ENCODE measurements around the gene NCOR2.

Gene NCOR2

DNA sequence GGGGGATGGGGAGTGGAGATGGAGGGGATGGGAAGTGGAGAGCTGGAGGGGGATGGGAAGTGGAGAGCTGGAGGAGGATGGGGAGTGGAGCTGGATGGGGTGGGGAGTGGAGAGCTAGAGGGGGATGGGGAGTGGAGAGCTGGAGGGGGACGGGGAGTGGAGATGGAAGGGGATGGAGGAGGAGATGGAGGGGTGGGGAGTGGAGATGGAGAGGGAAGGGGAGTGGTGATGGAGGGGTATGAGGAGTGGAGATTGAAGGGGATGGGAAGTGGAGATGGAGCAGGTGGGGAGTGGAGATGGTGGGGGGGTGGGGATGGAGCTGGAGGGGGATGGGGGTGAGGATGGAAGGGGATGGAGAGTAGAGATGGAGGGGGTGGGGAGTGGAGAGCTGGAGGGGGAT is 26.1 kb downstream of the NCOR2 start:
- no peak for DNase-seq

DNA sequence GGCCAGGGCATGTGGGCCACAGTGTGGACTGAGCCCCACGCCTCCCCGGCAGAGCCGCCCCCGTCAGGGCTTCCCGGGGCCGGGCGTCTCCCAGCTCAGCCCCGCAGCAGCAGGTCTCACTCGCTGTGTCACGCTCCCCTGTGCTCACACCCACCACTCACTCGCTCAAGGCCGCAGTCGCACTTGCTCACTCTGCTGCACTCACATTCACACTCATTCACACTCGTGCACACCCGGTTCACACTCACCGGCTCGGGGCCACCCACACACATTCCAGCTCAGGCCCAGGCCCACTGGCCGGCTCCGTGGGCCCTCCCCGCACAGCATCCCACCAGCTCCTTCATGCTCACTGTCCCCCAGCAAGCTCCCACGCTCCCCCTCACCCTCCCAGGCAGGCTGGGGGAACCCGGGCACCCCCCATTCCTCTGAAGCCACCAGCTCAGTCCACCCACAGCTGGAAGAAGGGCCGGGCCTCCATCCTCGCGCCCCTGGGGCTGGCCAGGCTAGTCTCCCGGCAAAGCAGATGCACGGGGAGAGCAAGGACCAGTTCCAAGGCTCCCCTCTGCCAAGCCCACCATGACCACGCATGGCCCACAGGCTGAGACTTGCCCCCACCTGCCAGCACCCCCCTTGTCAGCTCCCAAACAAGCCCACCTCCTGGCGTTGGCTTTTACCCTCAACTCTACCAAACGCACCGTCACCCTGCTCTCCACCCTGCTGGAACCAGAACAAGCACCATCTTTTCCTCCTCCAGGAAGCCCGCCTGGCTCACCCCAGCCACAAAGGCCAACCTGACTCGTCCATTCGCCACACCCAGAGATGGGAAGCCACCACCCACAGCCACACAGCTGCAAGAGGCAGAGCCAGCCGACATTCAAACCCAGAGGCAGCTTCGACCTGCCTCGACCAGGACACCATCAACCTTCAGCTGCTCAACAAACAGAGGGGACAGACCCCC is 28.0 kb downstream of the NCOR2 start:
- DNase-seq = no peak

DNA sequence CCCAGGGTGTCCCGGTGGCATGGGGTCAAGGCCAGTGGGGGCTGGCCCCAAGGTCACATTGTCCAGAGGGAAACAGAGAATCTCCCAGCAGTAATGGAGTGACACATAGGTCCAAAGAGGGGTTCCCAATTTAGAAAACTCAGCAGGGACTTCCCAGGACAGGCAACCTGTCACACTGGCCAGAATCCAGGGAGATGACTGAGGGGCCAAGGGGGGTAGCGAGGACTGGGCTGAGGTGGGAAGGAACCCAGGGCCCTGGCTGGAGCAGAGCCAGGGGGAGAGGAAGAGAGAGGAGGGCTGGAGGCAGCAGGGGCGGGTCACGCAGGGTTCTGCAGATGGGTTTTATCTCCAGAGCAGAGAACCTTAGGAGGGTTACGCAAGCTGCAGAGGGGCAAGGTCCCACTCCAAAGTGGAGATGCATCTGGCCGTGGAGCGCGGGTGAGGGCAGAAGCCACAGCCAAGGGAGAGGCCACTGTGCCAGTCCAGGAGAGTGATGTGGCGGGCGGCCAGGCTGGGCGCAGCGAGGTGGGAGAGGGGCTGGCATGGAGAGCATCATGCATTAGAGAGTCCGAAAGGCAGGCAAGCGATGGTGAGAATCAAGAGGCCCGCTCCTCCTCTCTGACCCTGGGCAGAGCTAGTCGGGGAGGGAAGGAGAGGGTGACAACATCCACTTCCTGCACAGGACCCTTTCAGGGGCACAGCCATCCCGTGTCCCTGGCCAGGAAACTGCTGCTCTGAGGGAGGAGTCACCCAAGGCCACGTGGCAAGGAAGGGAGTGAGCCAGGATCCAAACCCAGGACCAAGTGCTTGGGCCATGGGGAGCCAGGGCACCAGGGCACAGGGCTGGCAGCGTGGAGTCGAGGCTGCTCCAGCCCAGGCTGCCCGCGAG is 29.0 kb downstream of the NCOR2 start:
- DNase-seq = no peak

DNA sequence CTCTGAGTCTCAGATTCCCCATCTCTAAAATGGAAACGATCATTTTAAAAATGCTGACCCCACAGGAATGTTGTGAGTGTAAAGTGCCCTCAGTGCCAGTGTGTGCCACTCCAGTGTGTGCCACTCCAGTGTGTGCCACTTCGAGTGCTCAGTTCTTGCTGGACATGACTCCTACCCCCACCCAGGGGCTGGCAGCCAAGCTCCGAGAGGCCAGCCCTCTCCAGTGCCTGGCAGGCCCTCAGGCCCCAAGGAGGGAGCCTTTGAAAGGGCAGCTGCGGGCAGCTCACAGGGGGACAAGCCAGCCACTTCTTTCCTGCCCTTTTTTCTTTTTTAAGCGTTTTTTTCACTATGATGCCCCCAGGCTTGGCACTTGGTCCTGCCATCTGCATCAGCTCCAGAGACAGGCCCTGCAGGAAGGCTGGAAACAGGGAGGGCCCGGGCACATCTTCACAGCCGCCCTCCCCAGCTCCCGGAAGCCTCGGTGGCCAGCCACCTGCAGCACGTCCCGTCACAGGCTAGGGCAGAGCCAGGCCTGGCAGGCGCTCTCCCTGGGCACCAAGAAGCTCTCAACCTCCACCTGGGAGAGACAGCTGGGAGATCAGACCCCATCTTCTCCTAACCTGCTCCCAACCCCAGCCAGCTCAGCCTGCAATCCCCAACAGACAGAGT is 29.8 kb downstream of the NCOR2 start:
- DNase-seq = no peak

DNA sequence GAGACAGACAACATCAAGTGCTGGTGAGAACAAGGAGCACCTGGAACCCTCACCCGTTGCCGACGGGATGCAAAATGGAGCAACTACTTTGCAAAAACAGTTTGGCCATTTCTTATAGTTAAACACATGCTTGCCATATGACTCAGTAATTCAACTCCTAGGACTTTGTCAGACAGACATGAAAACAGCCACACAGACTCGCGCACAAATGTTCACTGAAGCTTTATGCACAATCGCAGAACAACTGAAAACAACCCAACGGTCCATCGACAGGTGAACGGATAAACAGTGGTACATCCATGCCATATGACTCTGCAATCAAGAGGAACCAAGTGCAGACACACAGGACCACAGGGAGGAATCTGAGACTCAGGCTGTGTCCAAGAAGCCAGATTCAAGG is 30.8 kb downstream of the NCOR2 start:
- DNase-seq = no peak

DNA sequence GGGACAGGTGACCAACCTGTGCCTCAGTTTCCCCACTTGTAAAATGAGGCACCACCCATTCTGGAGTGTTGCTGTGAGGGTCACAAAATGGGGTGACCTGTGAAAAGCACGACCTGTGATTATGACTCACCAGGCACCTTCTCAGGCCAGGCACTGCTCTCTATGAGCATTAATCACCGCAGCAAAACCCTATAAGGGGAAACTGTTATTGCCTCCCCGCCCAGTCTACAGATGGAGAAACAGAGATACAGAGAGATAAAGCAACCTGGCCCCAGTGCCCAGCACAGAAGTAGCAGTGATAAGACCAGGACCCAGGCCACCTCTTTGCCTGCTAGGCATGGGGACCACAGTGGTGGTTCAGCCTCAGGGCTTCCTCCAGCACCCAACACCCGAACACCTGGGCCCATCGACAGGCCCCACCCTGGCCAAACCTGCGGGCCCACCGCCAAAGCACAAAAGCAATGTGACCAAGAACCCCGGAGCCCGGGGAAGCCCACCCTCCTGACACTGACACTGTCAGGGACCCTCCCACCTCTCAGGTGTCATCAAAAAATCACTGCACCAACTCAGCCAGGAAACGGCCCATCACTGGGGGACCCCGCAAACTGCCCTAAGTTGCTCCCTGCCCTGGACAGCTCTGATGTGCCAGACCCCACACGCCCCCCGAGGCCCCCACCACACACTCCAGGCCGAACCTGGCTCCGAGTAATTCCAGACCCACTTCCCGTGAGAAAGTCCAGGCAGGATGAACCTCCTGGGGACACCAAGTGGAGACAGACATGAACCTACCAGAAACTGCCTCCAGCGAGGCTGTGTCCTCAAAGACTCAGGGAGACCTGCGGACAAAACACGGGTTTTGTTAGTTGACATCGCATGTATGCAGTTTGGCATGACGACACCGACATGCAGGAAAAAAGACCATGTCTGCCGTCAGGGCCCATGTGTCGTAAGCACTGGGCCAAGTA is 32.4 kb downstream of the NCOR2 start:
- DNase-seq = no peak

DNA sequence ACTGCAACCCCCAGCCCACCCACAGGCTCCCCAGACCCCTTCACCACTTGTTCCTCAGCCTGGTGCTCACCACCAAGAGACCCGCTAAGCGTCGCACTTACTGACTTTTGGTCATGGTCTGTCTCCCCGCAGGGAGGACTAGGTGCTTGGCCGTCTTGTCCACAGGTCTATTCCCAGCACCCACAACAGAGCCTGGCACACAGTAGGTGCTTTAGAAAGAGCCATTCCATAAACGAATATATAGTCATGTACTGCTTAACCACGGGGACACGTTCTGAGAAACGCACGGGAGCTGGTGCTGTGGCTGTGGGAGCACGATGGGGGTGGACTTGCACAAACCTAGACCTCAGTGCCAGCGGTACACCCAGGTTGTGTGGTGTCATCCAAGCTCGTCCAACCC is 34.0 kb downstream of the NCOR2 start:
- no peak for DNase-seq

DNA sequence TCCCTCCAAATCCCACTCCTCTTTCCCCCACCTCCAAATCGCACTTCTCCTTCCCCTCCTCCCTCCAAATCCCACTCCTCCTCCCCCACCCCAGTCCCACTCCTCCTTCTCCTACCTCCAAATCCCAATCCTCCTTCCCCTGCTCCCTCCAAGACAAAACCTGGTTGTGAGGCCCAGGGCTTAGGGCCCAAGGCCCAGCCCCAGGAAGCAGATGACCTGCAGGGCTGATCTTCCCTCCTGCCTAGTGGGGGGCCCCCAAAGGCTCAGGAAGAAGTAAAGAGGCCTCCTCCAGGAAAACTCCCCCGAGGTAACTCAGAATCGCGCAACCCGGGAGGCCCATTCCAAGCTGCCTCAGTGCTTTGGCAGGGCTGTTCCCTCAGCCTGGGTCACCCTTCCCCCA is 34.4 kb downstream of the NCOR2 start:
- no peak for DNase-seq

DNA sequence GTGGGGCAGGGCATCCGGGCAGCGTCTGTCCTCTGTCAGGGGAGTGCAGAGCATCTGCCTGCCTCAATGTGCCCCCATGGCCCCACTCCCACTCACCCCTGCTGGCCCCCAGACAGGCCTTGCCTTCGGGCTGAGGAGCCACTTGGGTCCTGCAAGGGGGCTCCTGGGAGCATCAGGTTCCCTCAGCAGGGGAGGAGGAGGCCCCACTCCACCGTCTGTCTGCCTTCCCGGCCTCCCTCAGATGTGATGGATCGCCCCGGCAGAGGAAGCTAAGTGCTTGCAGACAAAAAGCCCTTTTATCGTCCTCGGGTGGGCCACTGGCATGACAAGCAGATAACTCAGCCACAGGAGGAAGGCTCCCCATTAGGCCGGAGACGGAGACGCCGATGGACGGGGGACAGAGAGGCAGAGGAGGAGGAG is 35.1 kb downstream of the NCOR2 start:
- DNase-seq = no peak

DNA sequence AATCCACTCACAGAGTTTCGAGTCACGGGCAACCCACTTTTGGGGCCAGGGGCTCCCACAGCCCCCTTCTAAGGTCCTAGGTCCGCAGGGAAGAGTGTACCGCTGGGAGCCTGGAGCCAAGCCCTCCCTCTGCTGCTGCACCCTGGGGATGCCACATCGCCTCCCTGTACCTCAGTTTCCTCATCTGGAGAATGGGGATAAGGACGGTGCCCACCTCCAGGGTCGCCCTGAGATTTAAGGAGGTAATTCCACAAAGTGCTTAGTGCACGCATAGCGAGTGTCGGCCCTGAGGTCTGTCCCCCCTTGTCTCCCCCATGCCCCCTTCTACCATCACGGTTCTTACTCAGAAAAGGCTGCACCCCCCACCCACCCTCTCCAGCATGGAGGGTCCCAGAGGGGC is 35.5 kb downstream of the NCOR2 start:
- DNase-seq = no peak

DNA sequence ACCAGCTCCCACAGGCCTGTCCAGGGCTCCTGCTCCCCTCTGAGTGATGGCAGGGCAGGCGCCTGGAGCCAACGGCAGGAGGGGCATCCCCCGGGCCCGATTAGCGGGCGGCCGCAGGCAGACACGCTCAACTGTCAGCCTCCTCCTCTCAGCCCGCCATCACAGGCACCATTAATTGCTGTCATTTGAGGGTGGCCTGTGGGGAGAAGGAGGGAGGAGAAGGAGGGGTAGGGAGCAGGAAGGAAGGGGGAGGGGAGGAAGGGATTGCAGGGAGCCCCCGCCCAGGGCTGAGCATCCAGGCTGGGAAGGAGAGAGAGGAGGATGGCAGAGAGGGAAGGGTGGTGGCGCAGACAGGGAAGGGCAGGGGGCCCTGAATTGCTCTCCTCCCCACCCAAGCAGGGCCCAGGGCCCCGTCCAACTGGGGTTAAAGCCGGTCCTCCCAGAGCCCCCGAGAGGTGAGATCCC is 36.1 kb downstream of the NCOR2 start:
- no peak for DNase-seq

DNA sequence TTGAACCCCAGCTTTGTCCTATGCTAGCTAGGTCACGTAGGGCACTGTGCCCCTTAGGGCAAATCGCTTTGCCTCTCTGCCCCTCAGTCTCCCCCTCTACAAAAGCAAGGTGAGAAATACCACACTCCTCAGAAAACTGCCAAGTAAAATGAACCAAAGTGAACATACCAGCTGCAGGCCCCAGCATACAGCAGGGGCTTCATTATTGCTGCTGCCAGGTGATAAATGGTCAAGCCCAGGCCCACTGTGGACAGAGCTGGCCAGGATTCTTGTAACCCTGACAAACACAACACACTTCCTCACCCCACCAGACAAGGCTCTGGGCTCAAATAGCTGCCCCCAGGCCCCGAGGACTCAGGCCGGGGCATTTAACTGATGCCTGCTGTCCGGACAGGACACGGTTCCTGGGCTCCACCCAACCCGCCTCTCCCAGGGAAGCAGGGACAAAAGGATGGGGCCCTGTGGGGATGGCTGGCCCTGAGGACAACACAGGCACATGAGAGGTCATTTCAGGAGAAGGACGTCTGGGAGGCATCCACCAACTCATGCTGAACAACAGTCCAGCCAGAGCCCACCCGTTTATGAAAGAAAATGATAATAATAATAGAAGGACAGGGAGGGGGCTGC is 36.7 kb downstream of the NCOR2 start:
- DNase-seq = no peak

DNA sequence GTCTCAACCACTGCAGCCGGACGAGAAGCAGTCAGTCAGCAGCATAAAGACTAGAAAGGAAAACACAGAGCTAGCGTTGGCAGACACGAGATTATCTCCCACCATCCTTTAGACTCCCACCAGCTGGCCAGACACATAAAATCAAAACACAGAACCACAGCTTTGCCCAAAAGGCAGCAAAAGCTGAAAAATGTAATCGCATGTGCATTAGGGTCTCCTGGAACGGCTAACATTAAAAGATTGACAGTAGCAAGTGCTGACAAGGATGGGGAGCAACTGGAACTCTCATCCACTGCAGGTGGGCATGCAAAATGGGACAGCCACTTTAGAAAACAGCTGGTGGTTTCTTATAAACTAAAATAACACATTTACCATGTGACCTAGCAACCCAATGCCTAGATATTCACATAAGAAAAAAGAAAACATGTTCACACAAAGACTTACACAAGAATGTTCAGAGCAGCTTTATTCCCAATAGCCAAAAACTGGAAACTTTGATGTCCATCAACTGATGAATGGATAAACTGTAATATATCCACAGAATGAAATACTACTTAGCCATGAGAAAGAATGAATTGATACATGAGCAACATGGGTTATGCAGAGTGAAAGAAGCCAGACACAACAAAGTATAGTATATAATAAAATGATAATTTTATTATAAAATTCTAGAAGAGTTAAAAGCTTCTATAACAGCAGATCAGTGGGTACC is 37.7 kb downstream of the NCOR2 start:
- no peak for DNase-seq

DNA sequence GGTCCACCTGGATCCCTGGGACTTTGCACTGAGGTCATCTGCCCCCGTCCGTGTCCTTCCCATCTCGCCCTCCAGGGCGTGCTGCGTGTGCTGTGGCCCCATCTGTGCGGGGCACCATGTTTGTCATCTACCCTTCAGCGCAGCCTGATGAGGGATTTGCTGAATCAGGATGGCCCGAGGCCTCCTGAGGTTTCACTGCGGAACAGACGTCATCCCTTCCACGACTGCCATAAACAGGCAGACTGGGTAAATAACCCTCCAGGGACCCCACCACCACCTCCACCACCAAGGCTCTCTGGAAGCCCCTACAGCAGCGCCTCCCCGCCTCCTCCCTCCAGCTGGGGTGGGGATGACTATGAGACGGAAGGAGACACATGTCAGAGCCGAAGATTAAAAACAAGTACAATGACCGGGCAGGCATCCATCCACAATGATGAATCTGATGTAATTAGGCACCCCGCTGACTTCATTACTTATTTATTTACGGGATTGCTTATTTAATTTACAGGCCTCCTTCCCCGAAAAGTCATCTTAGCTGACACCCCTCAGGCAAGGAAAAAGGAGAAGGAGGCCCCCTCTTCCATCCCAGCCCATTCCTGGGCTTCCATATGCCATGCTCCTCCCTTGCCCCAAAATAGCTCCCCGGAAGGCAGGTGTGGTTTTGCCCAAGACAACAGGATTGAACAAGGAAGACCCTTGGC is 39.4 kb downstream of the NCOR2 start:
- no peak for DNase-seq

DNA sequence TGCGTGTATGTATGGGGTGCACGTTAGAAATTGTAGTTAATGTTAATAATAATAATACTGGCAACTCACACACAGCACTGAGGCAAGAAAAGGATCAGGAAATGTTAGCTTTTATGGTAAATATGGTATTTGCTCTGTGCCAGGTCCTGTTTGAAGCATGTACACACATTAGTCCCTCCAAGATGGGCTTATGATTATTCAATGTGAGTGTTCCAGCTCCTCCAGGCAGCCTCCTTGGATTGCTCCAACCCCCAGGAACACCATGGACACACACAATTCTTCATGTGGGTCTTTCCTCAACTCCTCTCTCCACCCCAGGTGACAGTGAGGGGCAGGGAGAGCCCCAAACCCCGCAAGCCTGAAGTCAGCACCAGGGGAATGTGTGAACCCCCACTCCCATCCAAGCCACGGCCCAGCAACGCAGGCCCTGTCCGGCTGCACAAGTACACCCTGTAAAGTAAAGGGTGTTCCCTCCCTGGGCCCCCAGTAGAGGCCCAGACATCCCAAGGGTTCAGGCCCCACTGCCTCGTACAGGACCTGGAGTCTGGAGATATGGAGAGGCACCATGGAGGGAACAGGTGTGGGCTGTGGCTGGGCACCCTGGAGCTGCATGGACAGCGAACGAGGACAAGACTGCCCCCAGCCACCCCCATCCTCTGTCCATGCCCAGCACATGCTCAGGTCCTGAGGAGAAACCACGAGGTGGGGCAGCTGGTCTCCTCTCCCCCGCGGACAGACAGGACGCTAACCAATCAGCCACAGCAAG is 41.3 kb downstream of the NCOR2 start:
- no peak for DNase-seq

DNA sequence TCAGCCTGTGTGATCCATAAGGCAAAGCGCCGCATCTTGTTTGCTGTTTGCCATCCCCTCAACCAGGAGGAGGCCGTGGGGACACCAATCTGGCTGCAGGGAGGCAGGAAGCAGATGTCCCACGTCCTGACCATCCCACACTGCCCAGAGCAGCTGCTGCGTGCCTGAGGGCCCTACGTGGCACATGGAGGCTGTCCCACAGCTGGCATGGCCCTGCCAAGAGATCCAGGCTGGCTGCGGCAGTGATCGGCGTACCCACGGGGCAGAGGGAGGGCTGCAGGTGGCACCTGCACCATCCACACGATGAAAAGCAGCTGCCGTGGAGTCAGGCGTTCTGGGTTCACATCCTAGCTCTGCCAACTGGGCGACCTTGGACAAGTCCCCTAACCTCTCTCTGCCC is 42.0 kb downstream of the NCOR2 start:
- no peak for DNase-seq

DNA sequence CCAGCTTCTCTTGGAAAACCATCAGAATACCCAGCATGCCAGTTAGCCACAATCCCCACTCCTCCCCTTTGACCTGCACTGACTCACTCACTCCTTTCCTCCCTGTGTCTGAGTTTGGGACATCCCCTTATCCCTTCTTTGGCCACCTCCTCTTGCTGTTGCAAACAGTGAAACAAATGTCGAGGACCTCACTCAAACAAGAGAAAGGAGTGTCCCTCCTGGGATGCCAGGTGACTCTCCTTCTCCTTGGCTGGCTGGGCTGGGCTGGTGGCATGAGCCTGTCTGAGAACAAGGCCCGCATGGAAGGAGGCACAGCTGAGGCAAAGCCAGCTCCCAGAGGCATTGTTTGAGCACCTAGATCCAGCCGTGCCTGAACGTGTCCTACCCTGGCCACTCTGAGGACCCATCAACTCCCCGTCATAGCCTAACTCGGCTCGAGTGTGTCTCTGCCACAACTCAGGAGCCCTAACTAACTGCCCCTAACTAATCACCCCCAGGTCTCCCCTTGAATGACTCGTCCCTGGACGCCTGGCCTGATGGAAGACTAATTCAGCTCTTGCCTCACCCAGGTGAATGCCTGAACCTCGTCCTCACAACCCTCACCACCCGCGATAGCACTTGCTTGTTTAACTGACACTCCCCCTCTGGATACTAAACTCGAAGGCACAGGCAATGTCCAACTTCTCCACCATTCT is 43.0 kb downstream of the NCOR2 start:
- no peak for DNase-seq

DNA sequence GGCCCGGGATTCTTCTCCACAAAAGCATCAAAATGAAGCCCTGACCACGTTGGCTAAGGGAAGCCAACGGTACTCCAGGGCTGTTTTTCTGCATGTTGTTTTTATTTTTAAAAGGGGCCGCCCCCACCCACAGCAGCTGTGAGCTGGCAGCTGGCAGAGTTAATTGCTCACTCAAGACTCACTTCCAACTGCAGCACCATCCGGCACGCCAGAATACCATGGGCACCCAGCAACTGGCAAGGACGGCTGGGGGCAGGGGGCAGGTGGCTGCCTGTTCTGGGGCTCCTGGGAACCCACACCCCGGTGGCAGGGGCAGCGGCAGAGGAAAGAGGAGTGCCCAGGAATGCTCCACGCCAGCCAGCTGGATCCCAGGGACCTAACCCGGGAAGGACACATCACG is 44.3 kb downstream of the NCOR2 start:
- DNase-seq = no peak

DNA sequence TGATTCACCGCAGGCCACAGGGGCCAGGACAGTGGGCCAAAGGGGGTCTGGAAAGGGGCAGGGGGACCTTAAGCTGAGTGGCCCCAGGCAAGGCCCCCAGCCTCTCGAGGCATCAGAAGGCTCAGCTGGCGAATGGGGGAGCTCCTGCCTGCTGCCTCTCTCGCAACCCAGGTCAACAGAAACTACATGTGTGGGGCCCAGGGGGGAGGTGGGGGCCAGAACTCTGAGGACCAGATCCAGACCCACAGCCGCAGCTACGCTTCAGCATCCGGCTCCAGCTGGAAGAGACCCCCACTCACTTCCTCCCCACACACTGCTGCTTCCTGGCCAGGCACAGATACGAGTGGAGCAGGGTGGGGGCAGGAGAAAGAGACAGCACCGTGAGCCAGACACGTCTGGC is 46.5 kb downstream of the NCOR2 start:
- DNase-seq = no peak

All from activated gamma-delta T cell treated with Interleukin-2 at 50 U/mL for 16 hours (primary cell).